Uterus (tissue), 4 donors: ENCODE data around the gene DNMT1. TPM values are rescaled to one million over a fixed set of nuclear protein-coding genes. Genes with fewer than 3 reads are reported as not detected.

ENCODE experiments used
- DNase-seq, 2 donors: peaks; one replicate each; pipeline ENCODE4 v3.0.0-alpha.2; 2019 to 2020
- H3K27ac ChIP-seq, 2 donors: fragments of 200-600 bp; sonication (generic); 1 replicate in 1 of 2; 2 replicates in 1 of 2; pipeline ENCODE4 v1.5.1; 2016 to 2018
- H3K27me3 ChIP-seq, 2 donors: fragments of 200-600 bp; sonication (generic); one replicate each; pipeline ENCODE4 v1.5.1; 2018 to 2019; ENCODE audit warnings: control low read depth in 1 of 2
- H3K36me3 ChIP-seq, 2 donors: fragments of 200-600 bp; sonication (generic); one replicate each; pipeline ENCODE4 v1.5.1; 2019; ENCODE audit warnings: control low read depth in 1 of 2
- H3K4me1 ChIP-seq, 2 donors: fragments of 200-600 bp; sonication (generic); one replicate each; pipeline ENCODE4 v1.5.1; 2018 to 2019; ENCODE audit warnings: control low read depth in 1 of 2
- H3K4me3 ChIP-seq, 2 donors: fragments of 200-600 bp; sonication (generic); 1 replicate in 1 of 2; 2 replicates in 1 of 2; pipeline ENCODE4 v1.5.1; 2018 to 2019; ENCODE audit warnings: mild to moderate bottlenecking in 1 of 2
- H3K9me3 ChIP-seq, 2 donors: fragments of 200-600 bp; sonication (generic); one replicate each; pipeline ENCODE4 v1.5.1; 2019; ENCODE audit warnings: control low read depth in 1 of 2
- CTCF ChIP-seq, 4 experiments: fragments of 200-600 bp in 2 of 4; fragments of 450-650 bp in 2 of 4; sonication (generic) in 2 of 4; IDR thresholded peaks; one replicate each; pipeline ENCODE4 v1.5.1; 2016 to 2019; ENCODE audit warnings: antibody characterized with exemption in 4 of 4, mild to moderate bottlenecking in 2 of 4, moderate library complexity in 1 of 4
- POLR2A ChIP-seq, 2 donors: fragments of 450-650 bp; IDR thresholded peaks; one replicate each; pipeline ENCODE4 v1.6.1; 2016; ENCODE audit warnings: antibody characterized with exemption in 2 of 2, mild to moderate bottlenecking in 1 of 2, moderate library complexity in 1 of 2
- intact Hi-C: fragments of 100-400 bp; cut with DNase I; formaldehyde crosslinking; loops from one replicate; pipeline ENCODE4 v1.15.1; 2023; ENCODE audit warnings: low total_unique reads
- total RNA-seq, 4 donors: library from RNA; depleted of rRNA in 3 of 4; stranded (reverse); fragments of >200 nt in 3 of 4; gene quantifications; one replicate each; pipeline versions ENCODE4 v1.1.0 to v1.2.4, GENCODE V29; 2014 to 2023
- donor health status: DM: yes; HTN: yes; CAD: no.

DNMT1 gene
- total RNA-seq, 4 donors from 2014 or later, result 37.6 to 134 (median 67.9) TPM

- no peak overlapping the region for H3K4me3 ChIP-seq
- TF ChIP-seq CTCF (IDR thresholded peaks at IDR 0.05) (no peak), POLR2A (IDR thresholded peaks at IDR 0.05) (no peak)
- no peak for DNase-seq
These were observed 51.1 kb downstream of the DNMT1 start for GRCh38 chr19:10143681-10144080.

GRCh38 chr19:10142701-10143375, 51.9 kb downstream of the DNMT1 start:
- H3K27me3 ChIP-seq, result no peaks in the 10 kb centered on the region
- no peak overlapping the region for H3K27ac ChIP-seq
- H3K36me3 ChIP-seq, result no peaks in the 10 kb centered on the region
- no peak for DNase-seq
- H3K4me1 ChIP-seq, result no peaks in the 10 kb centered on the region
- H3K4me3 ChIP-seq, result no peak overlapping the region
- intact Hi-C loops, result no loop called here
- TF ChIP-seq POLR2A (IDR thresholded peaks at IDR 0.05) (no peak), CTCF (IDR thresholded peaks at IDR 0.05) (no peak)
- no peaks in the 10 kb centered on the region for H3K9me3 ChIP-seq

More at GRCh38 chr19:10143681-10144080, 51.1 kb downstream of the DNMT1 start:
- Histone ChIP-seq H3K27ac (no peak overlapping the region), H3K9me3 (no peaks in the 10 kb centered on the region), H3K36me3 (no peaks in the 10 kb centered on the region), H3K27me3 (no peaks in the 10 kb centered on the region), H3K4me1 (no peaks in the 10 kb centered on the region)
- intact Hi-C loops, result no loop called here

- Histone ChIP-seq H3K27me3 (no peaks in the 10 kb centered on the region), H3K4me1 (no peaks in the 10 kb centered on the region), H3K27ac (no peak overlapping the region), H3K4me3 (no peak overlapping the region), H3K9me3 (no peaks in the 10 kb centered on the region), H3K36me3 (no peaks in the 10 kb centered on the region)
- intact Hi-C loops, result no loop called here
- no peak for DNase-seq
- TF ChIP-seq POLR2A (IDR thresholded peaks at IDR 0.05) (no peak), CTCF (IDR thresholded peaks at IDR 0.05) (no peak)
These were observed 52.8 kb downstream of the DNMT1 start for GRCh38 chr19:10141973-10142372.

GRCh38 chr19:10141479-10141878, 53.3 kb downstream of the DNMT1 start:
- no peaks in the 10 kb centered on the region for H3K27me3 ChIP-seq
- no peak for TF ChIP-seq CTCF (IDR thresholded peaks at IDR 0.05)
- no peak for TF ChIP-seq POLR2A (IDR thresholded peaks at IDR 0.05)
- no peaks in the 10 kb centered on the region for H3K36me3 ChIP-seq
- H3K4me3 ChIP-seq, result no peak overlapping the region
- no peak for DNase-seq
- H3K4me1 ChIP-seq, result no peaks in the 10 kb centered on the region
- no peaks in the 10 kb centered on the region for H3K9me3 ChIP-seq
- no peak overlapping the region for H3K27ac ChIP-seq
- intact Hi-C loops, result no loop called here

GRCh38 chr19:10139952-10140351, 54.8 kb downstream of the DNMT1 start:
- no peak for DNase-seq
- H3K4me3 ChIP-seq, result no peak overlapping the region
- no peaks in the 10 kb centered on the region for H3K4me1 ChIP-seq
- H3K9me3 ChIP-seq, result no peaks in the 10 kb centered on the region
- H3K27me3 ChIP-seq, result no peaks in the 10 kb centered on the region
- H3K36me3 ChIP-seq, result no peaks in the 10 kb centered on the region
- H3K27ac ChIP-seq, result no peak overlapping the region
- no peak for TF ChIP-seq POLR2A (IDR thresholded peaks at IDR 0.05)
- TF ChIP-seq CTCF (IDR thresholded peaks at IDR 0.05), result no peak
- intact Hi-C loops, result no loop called here
